ENCODE measurements around the gene AKR1B15. TPM values are rescaled to one million over a fixed set of nuclear protein-coding genes. Genes with fewer than 3 reads are reported as not detected.
"Not testable (repeated sequence)": the region's sequence is repeated elsewhere in the genome, so short reads cannot be mapped to it uniquely, and the experiment has no call there.

Gene AKR1B15
- total RNA-seq, 2 donors from 2014 or later, result 1.0 TPM; not detected in 1

- intact Hi-C loops (cut with DNase I), result no loop called here
These were observed 28.8 kb upstream of the AKR1B15 start for GRCh38 chr7:134520130-134520529.

GRCh38 chr7:134522601-134523000, 26.3 kb upstream of the AKR1B15 start:
- TF ChIP-seq POLR2AphosphoS5 (IDR thresholded peaks at IDR 0.05) (no peak), POLR2A (IDR thresholded peaks at IDR 0.05) (no peak), CTCF (IDR thresholded peaks at IDR 0.05) (no peak)
- H3K9me3 ChIP-seq, result no peaks in the 10 kb centered on the region
- 87% methylated on average over 5 of the region's 5 CpGs for WGBS
- no peak overlapping the region for H3K27ac ChIP-seq
- no peak overlapping the region for H3K4me3 ChIP-seq
- H3K27me3 ChIP-seq (replicated peaks; ENCODE audit: insufficient read depth), result peaks cover 3% of the 10 kb centered on the region
- intact Hi-C loops (cut with DNase I), result no loop called here
- DNase-seq (ENCODE audit: low spot score), result no peak
- H3K4me1 ChIP-seq (replicated peaks), result no peaks in the 10 kb centered on the region
- H3K36me3 ChIP-seq, result no peaks in the 10 kb centered on the region

More at GRCh38 chr7:134520130-134520529, 28.8 kb upstream of the AKR1B15 start:
- Histone ChIP-seq H3K4me3 (no peak overlapping the region), H3K27me3 (replicated peaks; ENCODE audit: insufficient read depth) (peaks cover 3% of the 10 kb centered on the region), H3K4me1 (replicated peaks) (no peaks in the 10 kb centered on the region), H3K9me3 (no peaks in the 10 kb centered on the region), H3K27ac (no peak overlapping the region), H3K36me3 (no peaks in the 10 kb centered on the region)
- 67% methylated on average over 4 of the region's 4 CpGs for WGBS
- DNase-seq (ENCODE audit: low spot score), result no peak
- TF ChIP-seq CTCF (IDR thresholded peaks at IDR 0.05) (peak in 2 of 4 experiments; percentile 24 to 35), POLR2AphosphoS5 (IDR thresholded peaks at IDR 0.05) (no peak), POLR2A (IDR thresholded peaks at IDR 0.05) (no peak)

- H3K27ac ChIP-seq; DNase-seq (ENCODE audit: low spot score); H3K9me3 ChIP-seq; intact Hi-C loops (cut with DNase I); H3K36me3 ChIP-seq; H3K4me1 ChIP-seq (replicated peaks); H3K27me3 ChIP-seq (replicated peaks; ENCODE audit: insufficient read depth); H3K4me3 ChIP-seq: not testable (repeated sequence)
- 92% methylated on average over 3 of the region's 3 CpGs for WGBS
These were observed 23.5 kb upstream of the AKR1B15 start for GRCh38 chr7:134525449-134525848.

- H3K9me3 ChIP-seq; H3K27ac ChIP-seq; H3K4me1 ChIP-seq (replicated peaks); H3K27me3 ChIP-seq (replicated peaks; ENCODE audit: insufficient read depth); intact Hi-C loops (cut with DNase I); H3K36me3 ChIP-seq; H3K4me3 ChIP-seq: not testable (repeated sequence)
- peak; percentile 15 for DNase-seq (ENCODE audit: low spot score)
- WGBS, result 77% methylated on average over 10 of the region's 10 CpGs
These were observed 22.2 kb upstream of the AKR1B15 start for GRCh38 chr7:134526552-134527248.

- no peak overlapping the region for H3K4me3 ChIP-seq
- no peak overlapping the region for H3K27ac ChIP-seq
- no peaks in the 10 kb centered on the region for H3K27me3 ChIP-seq (replicated peaks; ENCODE audit: insufficient read depth)
- WGBS, result 19% methylated on average over 4 of the region's 4 CpGs
- no peak for DNase-seq (ENCODE audit: low spot score)
- TF ChIP-seq POLR2A (IDR thresholded peaks at IDR 0.05) (no peak), CTCF (IDR thresholded peaks at IDR 0.05) (no peak), POLR2AphosphoS5 (IDR thresholded peaks at IDR 0.05) (no peak)
- no peaks in the 10 kb centered on the region for H3K36me3 ChIP-seq
- H3K4me1 ChIP-seq (replicated peaks), result no peaks in the 10 kb centered on the region
- H3K9me3 ChIP-seq, result no peaks in the 10 kb centered on the region
- intact Hi-C loops (cut with DNase I), result no loop called here
These were observed 20.9 kb upstream of the AKR1B15 start for GRCh38 chr7:134527979-134528371.

- no peak for DNase-seq (ENCODE audit: low spot score)
- no peaks in the 10 kb centered on the region for H3K4me1 ChIP-seq (replicated peaks)
- no peaks in the 10 kb centered on the region for H3K9me3 ChIP-seq
- no peak overlapping the region for H3K4me3 ChIP-seq
- WGBS, result 78% methylated on average over 5 of the region's 5 CpGs
- H3K27me3 ChIP-seq (replicated peaks; ENCODE audit: insufficient read depth), result no peaks in the 10 kb centered on the region
- TF ChIP-seq POLR2A (IDR thresholded peaks at IDR 0.05), result no peak
- TF ChIP-seq CTCF (IDR thresholded peaks at IDR 0.05), result no peak
- TF ChIP-seq POLR2AphosphoS5 (IDR thresholded peaks at IDR 0.05), result no peak
- no peaks in the 10 kb centered on the region for H3K36me3 ChIP-seq
- no peak overlapping the region for H3K27ac ChIP-seq
- intact Hi-C loops (cut with DNase I), result no loop called here
These were observed 20.2 kb upstream of the AKR1B15 start for GRCh38 chr7:134528749-134529148.
